MV-4-11 (cell line): ENCODE measurements around the gene ELFN1.

Source experiments
- DNase-seq: peaks from one replicate; lab custom pipeline; 2025; lab: John Stamatoyannopoulos, UW

ELFN1 gene

DNA sequence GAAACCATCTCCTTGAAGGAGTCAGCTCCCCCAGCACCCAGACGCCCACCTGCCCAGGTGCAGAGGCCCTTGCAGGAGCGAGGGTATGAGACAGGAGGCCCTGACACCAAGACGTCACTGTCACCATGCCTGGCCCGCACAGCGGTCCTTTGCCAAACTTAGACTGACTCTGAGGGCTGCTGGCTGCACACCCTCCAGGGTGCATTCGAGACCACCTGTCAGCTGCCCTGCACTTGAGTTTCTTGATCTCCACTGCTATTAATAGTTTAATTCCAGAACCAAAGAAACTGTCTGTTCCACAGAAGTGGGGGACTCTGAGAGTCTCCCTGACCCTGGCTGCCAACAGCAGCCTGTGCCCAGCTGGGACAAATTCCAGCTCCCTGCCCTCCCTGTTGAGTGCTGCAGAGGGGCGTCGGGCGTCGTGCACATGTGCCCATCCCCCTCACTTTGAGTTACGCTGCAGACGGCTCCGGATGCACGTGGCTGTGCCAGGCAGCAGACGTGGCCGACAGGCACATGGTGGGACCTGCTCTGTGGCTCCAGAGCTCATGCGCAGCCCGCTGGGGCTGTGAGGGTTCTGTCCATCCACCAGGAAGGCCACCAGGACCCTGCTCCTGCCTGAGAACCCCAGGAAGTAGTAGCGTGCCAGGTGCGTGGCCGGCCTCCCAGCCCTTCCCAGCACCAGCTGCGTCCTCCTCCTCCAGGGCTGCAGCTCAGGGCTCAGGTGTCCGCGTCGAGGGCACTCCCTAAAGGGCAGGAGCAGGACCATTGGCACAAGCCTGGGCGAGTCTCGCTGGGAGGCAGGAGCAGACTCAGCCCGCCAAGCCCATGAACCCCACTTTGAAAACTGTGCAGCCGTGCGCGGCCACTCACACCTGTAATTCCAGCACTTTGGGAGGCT is 24.8 kb downstream of the ELFN1 start:
- no peak for DNase-seq

DNA sequence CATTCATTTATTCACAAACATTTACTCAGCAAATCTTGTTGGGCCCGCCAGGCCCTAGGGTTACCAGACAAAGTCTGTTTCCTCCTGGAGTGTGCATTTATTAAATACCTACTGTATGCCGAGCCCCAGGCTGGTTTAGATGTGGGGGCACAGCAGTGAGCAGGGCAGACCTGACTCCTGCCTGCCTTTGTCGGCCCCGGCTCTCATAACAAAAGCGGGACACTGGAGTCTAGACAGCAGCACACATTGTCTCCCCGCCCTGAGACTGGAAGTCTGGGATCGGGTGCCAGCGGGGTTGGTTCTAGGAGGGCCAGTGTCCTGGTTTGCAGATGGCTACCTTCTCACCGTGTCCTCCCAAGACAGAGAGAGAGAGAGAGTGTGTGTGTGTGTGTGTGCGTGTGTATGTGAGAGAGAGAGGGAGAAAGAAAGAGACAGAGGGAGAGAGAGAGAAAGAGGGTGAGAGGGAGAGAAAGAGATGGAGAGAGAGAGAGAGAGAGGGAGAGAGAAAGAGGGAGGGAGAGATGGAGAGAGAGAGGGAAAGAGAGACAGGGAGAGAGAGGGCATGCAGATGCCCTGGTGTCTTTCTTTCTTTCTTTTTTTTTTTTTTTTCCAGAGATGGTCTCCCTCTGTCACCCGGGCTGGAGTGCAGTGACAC is 25.9 kb downstream of the ELFN1 start:
- DNase-seq, result no peak

- no peak for DNase-seq
These were observed 26.8 kb downstream of the ELFN1 start for GRCh38 chr7:1696671-1697498.

DNA sequence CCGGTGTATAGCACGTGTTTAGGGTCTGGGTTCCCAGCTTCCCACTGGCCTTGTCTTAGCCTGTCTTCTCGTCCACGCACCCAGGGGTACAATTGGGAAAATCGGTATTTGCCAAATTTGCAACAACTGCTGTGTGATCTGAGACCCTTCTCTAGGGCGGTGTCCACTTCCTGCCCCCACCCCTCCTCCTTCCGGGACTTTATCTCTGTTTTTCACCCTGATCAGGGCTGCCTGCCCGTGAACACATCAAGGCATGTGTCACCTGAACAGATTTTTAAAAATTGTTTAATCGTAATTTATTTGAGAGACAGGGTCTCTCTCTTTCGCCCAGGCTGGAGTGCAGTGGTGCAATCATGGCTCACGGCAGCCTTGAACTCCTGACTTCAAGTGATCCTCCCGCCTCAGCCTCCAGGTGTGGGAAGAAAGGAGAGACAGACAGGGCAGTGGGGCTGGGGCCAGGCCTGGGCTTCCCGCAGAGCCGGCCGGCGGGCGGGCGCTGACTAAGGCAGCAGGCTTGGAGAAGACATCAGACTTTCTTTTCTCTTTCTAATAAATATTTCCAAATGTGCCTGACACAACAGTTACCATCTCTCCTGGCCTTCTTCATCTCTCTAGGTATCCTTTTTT is 27.5 kb downstream of the ELFN1 start:
- DNase-seq, result no peak

DNA sequence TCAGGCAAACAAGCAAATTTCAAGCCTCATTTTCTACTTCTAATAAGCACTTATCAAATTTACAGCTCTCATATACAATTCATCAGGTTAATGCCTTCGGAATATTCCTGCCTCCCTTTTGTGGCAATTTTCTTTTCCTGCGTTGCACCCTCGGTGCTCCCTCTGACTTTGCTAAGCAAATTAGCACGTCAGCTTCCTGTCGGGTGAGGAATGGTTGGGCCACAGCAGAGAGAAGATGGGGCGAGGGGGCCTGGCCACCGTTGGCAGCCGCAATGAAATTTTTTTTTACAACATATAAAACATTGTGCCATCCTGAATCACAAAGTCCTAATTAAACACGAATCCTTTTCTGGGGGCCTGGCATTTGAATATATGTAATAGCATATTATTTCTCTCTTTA is 28.1 kb downstream of the ELFN1 start:
- no peak for DNase-seq

DNA sequence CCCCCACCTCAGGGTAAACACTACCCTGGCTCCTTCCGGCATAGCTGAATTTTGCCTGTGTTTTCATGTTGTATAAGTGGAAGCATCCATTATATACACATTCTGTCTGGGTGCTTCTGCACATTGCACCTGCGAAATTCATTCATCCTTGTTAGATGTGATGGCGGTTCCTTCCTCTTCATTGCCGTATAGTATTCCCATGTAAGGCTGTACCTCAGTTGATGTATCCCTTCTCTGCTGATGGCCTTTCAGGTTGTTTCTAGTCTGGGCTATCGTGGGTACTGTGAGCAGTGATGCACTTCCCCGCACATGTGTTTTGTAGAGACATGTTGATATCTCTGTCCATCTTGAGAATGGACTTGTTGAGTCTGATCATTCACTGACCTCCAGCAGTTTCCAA is 28.9 kb downstream of the ELFN1 start:
- no peak for DNase-seq

- no peak for DNase-seq
These were observed 30.0 kb downstream of the ELFN1 start for GRCh38 chr7:1700086-1700485.

- no peak for DNase-seq
These were observed 30.7 kb downstream of the ELFN1 start for GRCh38 chr7:1700536-1701333.

- DNase-seq, result no peak
These were observed 32.6 kb downstream of the ELFN1 start for GRCh38 chr7:1702652-1703051.

GRCh38 chr7:1703441-1703840 is 33.4 kb downstream of the ELFN1 start:
- no peak for DNase-seq

- no peak for DNase-seq
These were observed 34.1 kb downstream of the ELFN1 start for GRCh38 chr7:1703871-1704810.

DNA sequence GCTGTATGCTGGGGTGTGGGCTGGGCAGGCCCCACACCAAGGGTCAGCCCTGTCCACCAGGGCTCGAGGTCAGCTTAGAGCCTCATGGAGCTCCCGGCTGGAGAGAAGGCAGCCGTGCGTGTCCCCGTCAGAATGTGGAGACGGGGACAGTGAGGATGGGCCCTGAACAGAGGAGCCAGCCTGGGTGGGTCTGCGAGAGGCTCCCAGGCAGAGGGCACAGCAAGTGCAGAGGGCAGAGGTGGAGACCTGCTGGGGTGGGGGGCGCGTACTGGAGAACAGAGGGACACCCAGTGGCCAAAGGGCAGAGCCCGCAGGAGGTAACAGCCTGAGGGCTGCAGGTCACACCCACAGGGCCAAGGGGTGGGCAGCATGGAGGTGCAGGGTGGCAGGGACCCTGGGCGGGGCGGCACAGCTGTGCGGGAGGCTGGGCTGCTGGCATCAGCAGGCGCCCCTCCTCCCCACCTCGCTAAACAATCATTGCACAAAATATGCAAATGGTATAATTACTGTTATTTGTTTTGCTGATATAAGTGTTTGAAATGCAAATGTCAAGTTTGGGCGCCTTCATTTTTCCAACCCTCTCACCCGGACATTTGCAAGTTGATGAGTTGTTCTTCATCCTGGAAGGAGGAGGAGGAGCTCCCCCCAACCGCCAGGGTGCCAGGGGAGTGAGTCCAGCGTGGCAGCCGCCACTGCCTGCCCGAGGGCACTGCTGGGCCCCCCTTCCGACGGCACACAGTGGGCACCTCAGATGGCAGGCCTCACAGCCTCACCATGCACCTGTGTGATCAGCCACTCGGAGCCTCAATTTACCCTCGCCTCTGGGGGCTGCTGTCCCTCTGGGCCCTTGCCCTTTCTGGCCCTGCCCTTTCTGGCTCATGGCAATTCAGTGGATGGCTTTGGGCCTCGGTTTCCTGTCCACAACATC is 35.0 kb downstream of the ELFN1 start:
- DNase-seq, result no peak

- no peak for DNase-seq
These were observed 35.8 kb downstream of the ELFN1 start for GRCh38 chr7:1705856-1706255.

DNA sequence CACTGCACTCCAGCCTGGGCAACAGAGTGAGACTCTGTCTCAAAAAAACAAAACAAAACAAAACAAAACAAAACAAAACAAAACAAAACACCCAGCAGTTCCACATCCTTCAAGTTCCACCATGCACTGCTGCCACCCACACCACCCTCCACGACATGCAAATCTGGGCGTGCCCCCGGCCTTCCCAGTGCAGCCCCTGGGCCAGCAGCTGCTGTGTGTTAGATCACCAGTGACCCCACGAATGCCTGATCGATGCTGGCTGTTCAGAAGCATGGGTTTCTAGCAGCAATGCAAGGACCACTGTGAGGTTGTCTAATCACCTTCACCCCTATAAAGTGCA is 36.3 kb downstream of the ELFN1 start:
- DNase-seq, result no peak

DNA sequence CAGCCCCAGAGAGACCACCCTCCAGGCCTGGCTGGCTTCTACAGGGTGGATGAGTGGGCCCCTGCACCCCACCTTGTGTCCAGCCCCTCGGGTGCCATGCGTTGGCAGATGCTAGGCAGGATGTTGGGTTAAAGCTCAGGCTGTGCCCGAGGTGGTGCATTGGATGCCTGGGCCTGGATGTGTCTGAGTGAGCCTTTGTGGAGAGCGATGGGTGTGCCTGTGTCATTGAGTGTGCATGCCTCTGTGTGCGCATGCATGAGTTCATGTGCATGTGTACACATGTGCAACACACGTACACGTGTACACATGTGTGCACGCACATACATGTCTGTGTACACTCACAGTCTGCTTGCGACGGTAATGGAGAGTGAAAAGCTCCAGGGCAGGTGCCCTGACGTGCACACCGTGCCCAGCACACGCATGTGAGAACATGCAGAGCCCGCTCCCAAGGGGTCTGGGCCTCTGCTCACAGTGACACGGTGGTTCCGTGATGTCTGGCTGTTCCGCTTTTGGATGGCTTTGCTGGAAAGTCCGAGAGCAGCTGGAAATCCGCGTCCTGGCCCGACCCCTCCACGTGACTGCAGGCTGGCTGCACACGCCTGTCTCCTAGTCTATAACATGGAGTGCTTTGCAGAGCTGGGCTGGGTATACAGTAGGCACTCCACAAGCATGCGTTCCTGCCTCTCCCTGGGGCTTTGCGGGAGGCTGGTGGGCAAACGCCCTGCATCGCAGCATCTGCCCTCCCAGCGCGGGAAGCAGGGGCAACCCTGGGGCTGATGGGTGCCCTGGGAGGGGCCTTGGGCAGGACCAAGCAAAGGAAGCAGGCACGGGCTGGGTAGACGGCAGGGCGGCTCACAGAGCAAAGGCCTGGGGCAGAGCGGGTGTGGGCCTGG is 36.9 kb downstream of the ELFN1 start:
- no peak for DNase-seq

DNA sequence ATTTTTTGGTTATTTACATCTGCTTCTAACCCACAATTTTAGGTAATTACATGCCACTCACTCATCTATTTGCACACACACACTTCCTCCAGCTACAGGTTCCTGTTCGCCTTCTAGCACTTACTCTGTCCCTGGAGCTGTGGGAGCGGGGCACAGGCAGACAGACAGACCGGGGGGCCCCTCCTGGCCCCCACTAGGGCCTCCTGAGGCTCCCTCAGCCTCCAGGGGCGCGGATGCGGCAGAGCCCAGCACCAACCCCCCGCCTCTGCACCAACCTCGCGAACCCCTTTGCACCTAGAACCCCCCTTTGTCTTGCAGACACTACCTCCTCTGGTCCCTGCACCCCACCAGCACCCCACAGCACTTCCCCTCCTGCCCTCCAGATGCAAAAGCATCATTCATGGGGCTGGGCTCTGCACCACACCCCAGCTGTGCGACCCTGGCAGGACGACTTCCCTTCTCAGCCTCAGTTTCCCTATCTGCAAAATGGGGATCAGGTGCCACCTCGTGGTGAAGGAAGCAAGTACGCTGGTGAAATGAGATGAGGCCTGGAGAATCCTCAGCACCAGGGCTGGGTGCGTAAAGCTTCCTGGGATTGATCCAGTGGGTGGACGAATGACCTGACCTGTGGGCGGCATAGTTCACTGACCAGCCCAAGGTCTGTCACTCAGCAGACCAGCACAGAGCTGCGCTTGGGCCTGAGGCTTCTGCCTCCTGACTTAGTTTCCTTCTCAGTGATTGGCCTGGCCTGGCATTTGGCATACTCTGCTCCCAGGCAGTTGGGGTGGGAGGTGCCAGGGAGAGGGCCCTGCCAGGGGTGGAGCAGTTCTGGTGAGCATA is 37.9 kb downstream of the ELFN1 start:
- no peak for DNase-seq

DNA sequence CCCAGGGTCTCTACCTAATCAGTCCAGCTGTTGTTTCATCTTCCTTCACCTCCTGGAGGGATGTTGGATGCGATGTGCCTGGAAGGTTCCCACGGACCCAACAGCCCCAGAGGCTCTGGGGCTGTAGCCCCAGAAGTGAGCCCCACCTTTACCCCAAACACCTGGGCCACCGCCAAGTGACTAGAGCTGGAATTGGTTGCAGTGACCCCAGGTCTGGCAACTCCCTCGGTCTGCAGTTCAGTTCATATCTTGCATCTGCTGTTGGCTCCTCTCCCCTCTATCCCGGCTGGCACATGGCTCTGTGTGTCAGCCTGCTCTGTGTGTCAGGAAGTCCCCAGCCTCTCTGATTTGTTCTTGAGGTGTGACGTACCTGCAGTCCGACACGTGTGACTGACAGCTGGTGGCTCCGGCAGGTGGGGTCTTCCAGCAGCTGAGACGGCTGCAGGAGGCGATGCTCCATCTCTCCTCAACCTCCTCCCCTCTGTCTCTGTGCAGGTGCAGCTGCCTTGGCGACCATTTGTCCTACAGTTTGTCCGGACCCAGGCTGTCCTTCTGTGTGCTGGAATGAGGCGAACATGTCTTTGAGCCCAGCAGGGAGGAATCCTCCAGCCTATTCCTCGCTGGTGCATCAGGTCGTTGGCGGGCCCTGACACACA is 38.6 kb downstream of the ELFN1 start:
- DNase-seq, result no peak
